ENCODE results near the gene MAML3.

The MAML3 gene

GRCh38 chr4:139858436-139859205 lies 295.4 kb downstream of the MAML3 start:
- no peak for TF ChIP-seq CTCF (IDR thresholded peaks at IDR 0.05)
- H3K4me3 Mint-ChIP-seq: no peak overlapping the region
- H3K9me3 Mint-ChIP-seq: no peaks in the 10 kb centered on the region
- no peaks in the 10 kb centered on the region for H3K27me3 Mint-ChIP-seq (ENCODE audit: low read depth, poor library complexity)
- no peak overlapping the region for H3K27ac Mint-ChIP-seq
- peaks cover 26% of the 10 kb centered on the region for H3K36me3 Mint-ChIP-seq (ENCODE audit: low read depth)
- no peak for DNase-seq
- H3K4me1 Mint-ChIP-seq: peaks cover 49% of the 10 kb centered on the region

GRCh38 chr4:139857977-139858376 lies 296.0 kb downstream of the MAML3 start:
- peaks cover 4% of the 10 kb centered on the region for H3K27me3 Mint-ChIP-seq (ENCODE audit: low read depth, poor library complexity)
- no peak for TF ChIP-seq CTCF (IDR thresholded peaks at IDR 0.05)
- peaks cover 55% of the 10 kb centered on the region for H3K4me1 Mint-ChIP-seq
- DNase-seq: no peak
- H3K9me3 Mint-ChIP-seq: no peaks in the 10 kb centered on the region
- peak overlapping the region; percentile 52 for H3K27ac Mint-ChIP-seq
- peaks cover 26% of the 10 kb centered on the region for H3K36me3 Mint-ChIP-seq (ENCODE audit: low read depth)
- no peak overlapping the region for H3K4me3 Mint-ChIP-seq

- Mint-ChIP-seq H3K4me1 (peaks cover 62% of the 10 kb centered on the region), H3K36me3 (ENCODE audit: low read depth) (peaks cover 21% of the 10 kb centered on the region), H3K4me3 (peak overlapping the region; percentile 5), H3K9me3 (no peaks in the 10 kb centered on the region), H3K27ac (peak overlapping the region; percentile 75), H3K27me3 (ENCODE audit: low read depth, poor library complexity) (peaks cover 4% of the 10 kb centered on the region)
- DNase-seq: peak; percentile 16
- TF ChIP-seq CTCF (IDR thresholded peaks at IDR 0.05): no peak
Observed at GRCh38 chr4:139857021-139857420, 297.0 kb downstream of the MAML3 start.

GRCh38 chr4:139854668-139855403 lies 299.1 kb downstream of the MAML3 start:
- Mint-ChIP-seq H3K27me3 (ENCODE audit: low read depth, poor library complexity) (peaks cover 4% of the 10 kb centered on the region), H3K4me3 (no peak overlapping the region), H3K27ac (no peak overlapping the region), H3K9me3 (no peaks in the 10 kb centered on the region), H3K36me3 (ENCODE audit: low read depth) (peaks cover 9% of the 10 kb centered on the region), H3K4me1 (peaks cover 84% of the 10 kb centered on the region)
- DNase-seq: no peak
- TF ChIP-seq CTCF (IDR thresholded peaks at IDR 0.05): no peak

GRCh38 chr4:139853309-139853708 lies 300.7 kb downstream of the MAML3 start:
- Mint-ChIP-seq H3K4me3 (no peak overlapping the region), H3K27me3 (ENCODE audit: low read depth, poor library complexity) (peaks cover 4% of the 10 kb centered on the region), H3K9me3 (no peaks in the 10 kb centered on the region), H3K4me1 (peaks cover 93% of the 10 kb centered on the region), H3K27ac (peak overlapping the region; percentile 27), H3K36me3 (ENCODE audit: low read depth) (peaks cover 5% of the 10 kb centered on the region)
- no peak for TF ChIP-seq CTCF (IDR thresholded peaks at IDR 0.05)
- no peak for DNase-seq
